ENCODE measurements around the gene TMEM202.

DNA sequence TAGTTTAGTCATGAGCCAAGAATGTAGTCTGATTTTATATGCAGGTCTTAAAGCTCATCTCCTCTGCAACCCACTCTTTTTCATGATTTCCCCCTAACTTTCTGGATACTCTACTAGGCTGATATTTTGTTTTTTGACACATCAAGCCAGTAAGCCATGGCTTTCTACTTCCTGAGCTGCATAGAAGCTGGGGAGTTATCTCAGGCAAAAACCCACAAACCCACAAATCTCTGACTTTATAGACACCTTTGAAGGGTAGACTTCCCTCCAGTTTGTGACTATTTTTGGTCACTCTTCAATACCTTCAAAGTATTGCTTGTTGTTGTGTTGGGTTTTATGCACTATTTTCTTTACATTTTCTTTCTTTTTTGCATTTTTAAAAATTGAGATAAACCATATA, 28.6 kb downstream of the TMEM202 start:
- TF ChIP-seq, protein P1, sequence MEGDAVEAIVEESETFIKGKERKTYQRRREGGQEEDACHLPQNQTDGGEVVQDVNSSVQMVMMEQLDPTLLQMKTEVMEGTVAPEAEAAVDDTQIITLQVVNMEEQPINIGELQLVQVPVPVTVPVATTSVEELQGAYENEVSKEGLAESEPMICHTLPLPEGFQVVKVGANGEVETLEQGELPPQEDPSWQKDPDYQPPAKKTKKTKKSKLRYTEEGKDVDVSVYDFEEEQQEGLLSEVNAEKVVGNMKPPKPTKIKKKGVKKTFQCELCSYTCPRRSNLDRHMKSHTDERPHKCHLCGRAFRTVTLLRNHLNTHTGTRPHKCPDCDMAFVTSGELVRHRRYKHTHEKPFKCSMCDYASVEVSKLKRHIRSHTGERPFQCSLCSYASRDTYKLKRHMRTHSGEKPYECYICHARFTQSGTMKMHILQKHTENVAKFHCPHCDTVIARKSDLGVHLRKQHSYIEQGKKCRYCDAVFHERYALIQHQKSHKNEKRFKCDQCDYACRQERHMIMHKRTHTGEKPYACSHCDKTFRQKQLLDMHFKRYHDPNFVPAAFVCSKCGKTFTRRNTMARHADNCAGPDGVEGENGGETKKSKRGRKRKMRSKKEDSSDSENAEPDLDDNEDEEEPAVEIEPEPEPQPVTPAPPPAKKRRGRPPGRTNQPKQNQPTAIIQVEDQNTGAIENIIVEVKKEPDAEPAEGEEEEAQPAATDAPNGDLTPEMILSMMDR (conservative IDR thresholded peaks at IDR 0.05; ENCODE audit: low read length), result no peak
- no peak for TF ChIP-seq EZH2phosphoT487 (IDR thresholded peaks at IDR 0.05; ENCODE audit: borderline replicate concordance, low read depth, low read length)
